PC-3 (cell line): ENCODE data around the gene NEBL.

Experiments used
- CTCF ChIP-seq: fragments of 300-600 bp; sonication (generic); conservative IDR thresholded peaks from 2 replicates; pipeline ENCODE4 v1.5.1; 2017; ENCODE audit warnings: antibody characterized with exemption, low read depth, mild to moderate bottlenecking, low read length
- EZH2 ChIP-seq: fragments of 300-600 bp; sonication (generic); IDR thresholded peaks from one replicate; pipeline ENCODE4 v1.6.1; 2017; ENCODE audit warnings: antibody characterized with exemption, mild to moderate bottlenecking, low read length; ENCODE audit not compliant: unreplicated experiment
- EZH2phosphoT487 ChIP-seq: fragments of 300-600 bp; sonication (generic); IDR thresholded peaks from 2 replicates; pipeline ENCODE4 v1.6.1; 2018; ENCODE audit warnings: mild to moderate bottlenecking, antibody characterized with exemption, low read length, borderline replicate concordance

GRCh38 chr10:20863008-20863407 is 34.1 kb downstream of the NEBL start:
- TF ChIP-seq CTCF: no peak
- TF ChIP-seq EZH2: no peak
- TF ChIP-seq EZH2phosphoT487: no peak
